Measurements from ENCODE around the gene EEF1AKMT1. TPM values are rescaled to one million over a fixed set of nuclear protein-coding genes. Genes with fewer than 3 reads are reported as not detected.

EEF1AKMT1 gene
- total and polyA plus RNA-seq, 10 of the 15 experiments (the other 5 are each of a cell fraction or from before 2014, with no cell fraction given), result 7.9 to 44.5 (median 11.0) TPM

DNA sequence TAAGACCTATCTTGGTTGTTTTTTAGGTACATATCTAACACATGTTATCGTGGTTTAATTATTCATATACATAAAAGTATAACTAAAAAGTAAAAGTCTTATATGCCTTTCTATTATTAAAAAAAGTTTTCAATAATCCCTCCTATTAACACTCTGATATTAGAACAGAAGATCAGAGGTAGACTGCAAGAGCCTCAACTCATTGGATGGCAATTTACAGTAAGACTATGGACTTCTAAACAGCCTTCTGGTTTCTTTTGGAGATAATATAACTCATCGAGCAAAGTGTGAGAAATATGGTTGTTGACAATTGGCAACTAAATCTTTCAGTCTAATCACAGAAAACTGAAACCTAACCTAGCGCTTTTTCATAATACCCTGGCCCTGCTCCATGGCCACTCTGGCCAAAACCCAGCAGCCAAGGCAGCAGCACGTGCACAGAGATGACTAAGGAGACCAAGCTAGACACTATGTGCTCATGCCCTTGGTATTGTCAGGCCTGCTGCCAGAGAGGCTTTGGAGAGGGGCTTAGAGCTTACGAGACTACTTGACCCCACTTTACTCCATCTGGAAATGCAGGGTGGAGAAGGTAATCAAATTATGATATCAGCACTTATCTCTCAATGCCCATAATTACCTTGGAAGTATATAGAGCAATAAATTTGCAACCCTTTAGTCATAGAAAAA, 40.6 kb upstream of the EEF1AKMT1 start:
- TF ChIP-seq, protein P1, sequence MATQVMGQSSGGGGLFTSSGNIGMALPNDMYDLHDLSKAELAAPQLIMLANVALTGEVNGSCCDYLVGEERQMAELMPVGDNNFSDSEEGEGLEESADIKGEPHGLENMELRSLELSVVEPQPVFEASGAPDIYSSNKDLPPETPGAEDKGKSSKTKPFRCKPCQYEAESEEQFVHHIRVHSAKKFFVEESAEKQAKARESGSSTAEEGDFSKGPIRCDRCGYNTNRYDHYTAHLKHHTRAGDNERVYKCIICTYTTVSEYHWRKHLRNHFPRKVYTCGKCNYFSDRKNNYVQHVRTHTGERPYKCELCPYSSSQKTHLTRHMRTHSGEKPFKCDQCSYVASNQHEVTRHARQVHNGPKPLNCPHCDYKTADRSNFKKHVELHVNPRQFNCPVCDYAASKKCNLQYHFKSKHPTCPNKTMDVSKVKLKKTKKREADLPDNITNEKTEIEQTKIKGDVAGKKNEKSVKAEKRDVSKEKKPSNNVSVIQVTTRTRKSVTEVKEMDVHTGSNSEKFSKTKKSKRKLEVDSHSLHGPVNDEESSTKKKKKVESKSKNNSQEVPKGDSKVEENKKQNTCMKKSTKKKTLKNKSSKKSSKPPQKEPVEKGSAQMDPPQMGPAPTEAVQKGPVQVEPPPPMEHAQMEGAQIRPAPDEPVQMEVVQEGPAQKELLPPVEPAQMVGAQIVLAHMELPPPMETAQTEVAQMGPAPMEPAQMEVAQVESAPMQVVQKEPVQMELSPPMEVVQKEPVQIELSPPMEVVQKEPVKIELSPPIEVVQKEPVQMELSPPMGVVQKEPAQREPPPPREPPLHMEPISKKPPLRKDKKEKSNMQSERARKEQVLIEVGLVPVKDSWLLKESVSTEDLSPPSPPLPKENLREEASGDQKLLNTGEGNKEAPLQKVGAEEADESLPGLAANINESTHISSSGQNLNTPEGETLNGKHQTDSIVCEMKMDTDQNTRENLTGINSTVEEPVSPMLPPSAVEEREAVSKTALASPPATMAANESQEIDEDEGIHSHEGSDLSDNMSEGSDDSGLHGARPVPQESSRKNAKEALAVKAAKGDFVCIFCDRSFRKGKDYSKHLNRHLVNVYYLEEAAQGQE (IDR thresholded peaks at IDR 0.05; ENCODE audit: low read depth, low read length), result no peak
- TF ChIP-seq MYB (IDR thresholded peaks at IDR 0.05; ENCODE audit: borderline replicate concordance, low read depth, low read length), result no peak
- no peak for TF ChIP-seq FOXK2 (IDR thresholded peaks at IDR 0.05)
- no peak for TF ChIP-seq FOS (IDR thresholded peaks at IDR 0.05; ENCODE audit: borderline replicate concordance, extremely low read depth, insufficient read length)
- no peak for TF ChIP-seq ASH2L (IDR thresholded peaks at IDR 0.05; ENCODE audit: borderline replicate concordance, low read depth)
- TF ChIP-seq BRCA1 (IDR thresholded peaks at IDR 0.05; ENCODE audit: low read depth, low read length), result no peak
- TF ChIP-seq JUND (IDR thresholded peaks at IDR 0.05; ENCODE audit: low read depth, low read length), result no peak
- no peak for TF ChIP-seq EZH2 (IDR thresholded peaks at IDR 0.05; ENCODE audit: borderline replicate concordance, control insufficient read depth, low read depth, low read length)
- TF ChIP-seq KAT2A (conservative IDR thresholded peaks at IDR 0.05; ENCODE audit: control insufficient read depth, low read depth, low read length), result no peak
- no peak for TF ChIP-seq BHLHE40 (IDR thresholded peaks at IDR 0.05; ENCODE audit: borderline replicate concordance in 1 of 2, low read depth in 2 of 2, low read length in 1 of 2)
- TF ChIP-seq SMAD5 (IDR thresholded peaks at IDR 0.05; ENCODE audit: low read depth), result no peak
- Histone ChIP-seq H3K79me2 (ENCODE audit: control insufficient read depth, insufficient read depth, low read length) (no peaks in the 10 kb centered on the region), H3K4me3 (no peak overlapping the region), H3K36me3 (ENCODE audit: control insufficient read depth in 2 of 2, insufficient read depth in 2 of 2, low read length in 1 of 2) (peaks cover 0 to 14% of the 10 kb centered on the region in 2 experiments; a peak in 3 of 4 replicates), H3K27ac (ENCODE audit: control insufficient read depth, insufficient read depth) (no peak overlapping the region), H2AFZ (ENCODE audit: control insufficient read depth, low read depth, low read length) (no peak overlapping the region), H3K9me3 (replicated peaks; ENCODE audit: control insufficient read depth, insufficient read depth, low read length) (no peaks in the 10 kb centered on the region), H3K27me3 (replicated peaks in 1 of 2; ENCODE audit: control insufficient read depth in 2 of 2, insufficient read depth in 2 of 2, low read length in 1 of 2) (no peaks in the 10 kb centered on the region), H4K20me1 (ENCODE audit: control insufficient read depth, insufficient read depth) (no peaks in the 10 kb centered on the region), H3K4me2 (ENCODE audit: control insufficient read depth, insufficient read depth) (no peak overlapping the region), H3K4me1 (ENCODE audit: control insufficient read depth, insufficient read depth, low read length) (no peaks in the 10 kb centered on the region), H3K9ac (ENCODE audit: control insufficient read depth, insufficient read depth, low read length) (no peak overlapping the region)
- RAD21 ChIA-PET (ENCODE audit: unreplicated experiment), result no interaction called here
- intact Hi-C loops (cut with micrococcal nuclease; ENCODE audit: unreplicated experiment) (no loop called here), in situ Hi-C loops (cut with MboI) (no loop called here)
- 97% methylated on average over 5 of the region's 5 CpGs for whole genome bisulfite sequencing (ENCODE audit: insufficient coverage, insufficient replicate concordance, low lambda C conversion rate, missing lambda C conversion rate)
- FAIRE-seq (no peak), DNase-seq (ENCODE audit: low read depth, low spot score) (no peak), ATAC-seq (no peak)
- no TSS peak for BruUV-seq (replicated peaks)
- SMC1A ChIA-PET (ENCODE audit: uncharacterized antibody, unreplicated experiment), result no interaction called here
- POLR2A ChIA-PET, result no interaction called here
- CTCF ChIA-PET, result interaction anchor here (1.5 to 4.5 kb wide), 2 partner anchors 14 to 321 kb away, joined by 5 to 33 read pairs; no protein-coding TSS in a partner anchor

All from GM12878 (cell line).